Suppressor macrophage treated with lipopolysaccharide for 1 hour (primary cell): ENCODE data around the gene HOOK2.
A peak's percentile ranks its signal among the peaks of the same experiment; 100 is the strongest.

Experiments used
- DNase-seq, 3 donors: peaks; one replicate each; pipeline ENCODE4 v3.0.0-alpha.2; 2020 to 2022

Gene HOOK2

GRCh38 chr19:12793290-12794195 is 18.2 kb upstream of the HOOK2 start:
- peak; percentile 98 to 99 (median 98) for DNase-seq

DNA sequence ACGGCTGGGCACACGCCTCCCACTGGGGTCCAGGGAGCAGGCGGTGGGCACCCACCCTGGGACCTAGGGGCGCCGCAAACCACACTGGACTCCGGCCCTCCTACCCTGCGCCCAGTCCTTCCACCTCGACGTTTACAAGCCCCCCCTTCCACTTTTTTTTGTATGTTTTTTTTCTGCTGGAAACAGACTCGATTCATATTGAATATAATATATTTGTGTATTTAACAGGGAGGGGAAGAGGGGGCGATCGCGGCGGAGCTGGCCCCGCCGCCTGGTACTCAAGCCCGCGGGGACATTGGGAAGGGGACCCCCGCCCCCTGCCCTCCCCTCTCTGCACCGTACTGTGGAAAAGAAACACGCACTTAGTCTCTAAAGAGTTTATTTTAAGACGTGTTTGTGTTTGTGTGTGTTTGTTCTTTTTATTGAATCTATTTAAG is 17.5 kb upstream of the HOOK2 start:
- DNase-seq = no peak

GRCh38 chr19:12792051-12792852 is 16.9 kb upstream of the HOOK2 start:
- DNase-seq = peak; percentile 70 to 81 (median 77)

- peak; percentile 99 to 100 (median 99) for DNase-seq
These were observed 16.1 kb upstream of the HOOK2 start, which contains the start of gene JUNB for GRCh38 chr19:12791345-12792050. TSS of gene JUNB (plus strand) at chr19:12791486. CDS start at chr19:12791772, 286 bp downstream.

DNA sequence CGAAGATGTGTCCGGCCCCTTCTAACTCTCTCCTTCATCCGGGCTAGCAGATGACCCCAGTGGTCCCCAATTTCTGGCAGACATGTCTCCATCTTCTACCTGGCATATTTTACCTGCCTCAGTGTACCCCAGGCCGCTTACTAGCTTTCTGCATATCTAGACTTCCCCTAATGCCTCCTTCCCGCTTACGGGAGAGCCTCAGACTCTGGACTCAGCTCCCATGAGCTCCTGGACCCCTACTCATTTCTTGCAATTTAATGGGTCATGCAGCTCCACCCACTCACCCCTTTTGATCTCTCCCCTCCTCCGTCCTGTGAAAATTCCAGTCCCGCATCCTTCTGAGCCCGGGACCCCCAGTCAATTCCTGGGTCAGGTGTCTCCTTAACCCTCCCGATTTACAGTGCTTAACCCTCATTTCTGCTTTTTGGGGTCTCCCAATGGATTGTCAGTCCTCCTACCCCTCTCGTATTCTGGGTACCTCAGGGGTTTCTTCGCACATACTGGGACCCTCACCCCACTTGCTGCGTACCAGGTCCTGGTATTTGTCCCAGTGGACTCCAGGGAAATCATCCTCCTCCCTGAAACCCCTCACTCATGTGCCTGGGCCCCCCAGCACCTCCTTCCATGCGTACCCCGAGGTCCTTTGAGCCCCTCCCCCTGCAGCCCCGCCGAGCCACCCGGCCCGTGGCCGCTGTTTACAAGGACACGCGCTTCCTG is 15.4 kb upstream of the HOOK2 start:
- DNase-seq = peak in 2 of 3 donors; percentile 33 to 48

GRCh38 chr19:12789904-12790619 is 14.7 kb upstream of the HOOK2 start:
- peak; percentile 99 to 100 (median 100) for DNase-seq

- no peak for DNase-seq
These were observed 13.9 kb upstream of the HOOK2 start for GRCh38 chr19:12789098-12789903.

DNA sequence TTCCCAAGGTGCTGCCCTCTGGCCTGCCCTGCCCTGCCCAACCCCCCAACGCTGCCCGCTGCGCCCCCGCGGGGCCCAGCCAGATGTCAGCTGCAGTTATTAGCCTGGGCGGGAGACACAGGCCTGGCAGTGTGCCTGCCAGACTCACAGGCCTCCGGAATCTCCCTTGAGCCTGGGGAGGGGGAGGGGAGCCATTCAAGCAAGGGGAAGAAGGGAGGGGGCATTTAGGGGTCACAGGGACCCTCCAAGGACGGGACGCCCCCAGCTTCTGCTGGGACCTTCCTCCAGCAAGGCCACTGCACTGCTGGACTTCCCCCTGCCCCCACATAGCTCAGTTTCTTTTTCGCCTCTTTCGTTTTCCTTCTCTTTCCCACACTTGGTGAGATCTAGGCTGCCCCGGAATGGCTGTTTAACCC is 13.3 kb upstream of the HOOK2 start:
- peak; percentile 96 to 99 (median 97) for DNase-seq

- DNase-seq = no peak
These were observed 12.8 kb upstream of the HOOK2 start for GRCh38 chr19:12788042-12788681.

DNA sequence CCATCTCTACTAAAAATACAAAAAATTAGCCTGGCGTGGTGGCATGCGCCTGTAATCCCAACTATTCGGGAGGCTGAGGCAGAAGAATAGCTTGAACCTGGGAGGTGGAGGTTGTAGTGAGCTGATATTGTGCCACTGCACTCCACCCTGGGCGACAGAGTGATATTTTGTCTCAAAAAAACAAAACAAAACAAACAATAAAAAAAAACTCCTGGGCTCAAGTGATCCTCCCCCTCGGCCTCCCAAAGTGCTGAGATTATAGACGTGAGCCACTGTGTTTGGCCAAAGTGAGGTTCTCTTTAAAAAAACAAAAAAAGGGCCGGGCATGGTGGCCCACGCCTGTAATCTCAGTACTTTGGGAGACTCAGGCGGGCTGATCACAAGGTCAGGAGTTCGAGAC is 12.1 kb upstream of the HOOK2 start:
- DNase-seq = no peak

GRCh38 chr19:12786952-12787351 is 11.6 kb upstream of the HOOK2 start:
- no peak for DNase-seq

- peak; percentile 95 to 97 (median 96) for DNase-seq
These were observed 11.0 kb upstream of the HOOK2 start for GRCh38 chr19:12786141-12786870.

GRCh38 chr19:12785431-12786031 is 10.2 kb upstream of the HOOK2 start:
- peak; percentile 76 to 79 (median 77) for DNase-seq

GRCh38 chr19:12784871-12785430 is 9.6 kb upstream of the HOOK2 start:
- DNase-seq = peak in 1 of 3 donors; percentile 43

- peak in 1 of 3 donors; percentile 19 for DNase-seq
These were observed 9.1 kb upstream of the HOOK2 start for GRCh38 chr19:12784394-12784870.

DNA sequence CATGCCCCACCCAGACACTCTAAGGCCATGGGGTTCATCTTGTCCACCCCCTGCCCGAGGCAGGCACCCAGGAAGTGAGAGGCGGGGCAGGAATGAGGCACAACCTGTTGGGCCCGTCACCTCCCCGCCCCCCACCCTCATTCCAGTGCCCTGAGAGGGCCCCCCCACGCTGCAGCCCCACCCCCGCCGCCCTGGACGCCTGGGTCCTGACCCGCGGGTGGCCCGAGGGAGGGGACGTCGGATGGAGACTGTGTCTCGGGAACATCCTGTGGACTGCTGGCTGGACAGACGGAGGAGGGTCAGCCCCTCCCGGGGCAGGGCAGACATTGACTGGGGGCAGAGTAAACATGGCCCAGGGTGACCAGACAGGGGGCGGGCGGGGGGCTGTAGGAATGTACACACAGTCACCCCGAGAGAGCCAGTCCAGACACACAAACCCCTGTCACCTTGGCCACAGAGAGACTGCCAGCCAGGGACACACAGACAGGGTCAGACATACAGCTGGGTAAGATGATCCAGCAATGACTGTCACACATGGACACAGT is 8.6 kb upstream of the HOOK2 start:
- DNase-seq = peak in 2 of 3 donors; percentile 58 to 61

- peak in 2 of 3 donors; percentile 29 to 46 for DNase-seq
These were observed 8.0 kb upstream of the HOOK2 start for GRCh38 chr19:12783291-12783848.
